CD4-positive, alpha-beta T cell treated with Interleukin-21 for 1 hour (primary cell): ENCODE results near the gene SCYL1.
"Not testable (repeated sequence)": the region's sequence is repeated elsewhere in the genome, so short reads cannot be mapped to it uniquely, and the experiment has no call there.

Source experiments
- DNase-seq: peaks from one replicate; pipeline ENCODE4 v3.0.0-alpha.2; 2020

The SCYL1 gene

GRCh38 chr11:65506290-65506771 is 18.6 kb upstream of the SCYL1 start:
- no peak for DNase-seq

GRCh38 chr11:65506772-65507505 is 17.9 kb upstream of the SCYL1 start:
- DNase-seq = peak; percentile 83

- not testable (repeated sequence) for DNase-seq
Observed at GRCh38 chr11:65512311-65512710, 12.6 kb upstream of the SCYL1 start.

- no peak for DNase-seq
Observed at GRCh38 chr11:65516135-65516968, 8.5 kb upstream of the SCYL1 start.

GRCh38 chr11:65518941-65519549 is 5.8 kb upstream of the SCYL1 start:
- DNase-seq = not testable (repeated sequence)

GRCh38 chr11:65521777-65522521 is 2.9 kb upstream of the SCYL1 start:
- DNase-seq = peak; percentile 55

- peak; percentile 49 for DNase-seq
Observed at GRCh38 chr11:65522718-65523630, 1.9 kb upstream of the SCYL1 start.

- not testable (repeated sequence) for DNase-seq
Observed at GRCh38 chr11:65523631-65523968, 1.3 kb upstream of the SCYL1 start.

- DNase-seq = no peak
Observed at GRCh38 chr11:65524014-65524740, 706 bp upstream of the SCYL1 start.

- no peak for DNase-seq
Observed at GRCh38 chr11:65525546-65526480, 930 bp downstream of the SCYL1 start.

- DNase-seq = no peak
Observed at GRCh38 chr11:65526744-65527143, 1.9 kb downstream of the SCYL1 start.

- DNase-seq = no peak
Observed at GRCh38 chr11:65528819-65529350, 4.0 kb downstream of the SCYL1 start.

- no peak for DNase-seq
Observed at GRCh38 chr11:65529475-65530156, 4.7 kb downstream of the SCYL1 start.

GRCh38 chr11:65530157-65530496 is 5.2 kb downstream of the SCYL1 start:
- DNase-seq = peak; percentile 48

- DNase-seq = no peak
Observed at GRCh38 chr11:65532388-65533064, 7.6 kb downstream of the SCYL1 start.

GRCh38 chr11:65535102-65535501 is 10.2 kb downstream of the SCYL1 start:
- DNase-seq = no peak

GRCh38 chr11:65536412-65537295 is 11.8 kb downstream of the SCYL1 start:
- DNase-seq = no peak

- no peak for DNase-seq
Observed at GRCh38 chr11:65537296-65537597, 12.4 kb downstream of the SCYL1 start.
